DMS53 treated with DMSO at 0.1 percent for 48 hours (cell line): Measurements from ENCODE around the gene GPR63.

ENCODE experiments used
- DNase-seq: peaks from one replicate; lab custom pipeline; 2025; ENCODE audit not compliant: unreplicated experiment; lab: John Stamatoyannopoulos, UW

GPR63 gene

GRCh38 chr6:96761794-96762193 is 75.5 kb downstream of the GPR63 start:
- no peak for DNase-seq

GRCh38 chr6:96760153-96760687 is 77.1 kb downstream of the GPR63 start:
- DNase-seq = no peak

- no peak for DNase-seq
Measured at GRCh38 chr6:96755096-96755495, 82.2 kb downstream of the GPR63 start.

- DNase-seq = no peak
Measured at GRCh38 chr6:96749891-96750290, 87.4 kb downstream of the GPR63 start.
